HCT116 (cell line): ENCODE measurements around the gene PDE1C. TPM values are rescaled to one million over a fixed set of nuclear protein-coding genes. Genes with fewer than 3 reads are reported as not detected.

Experiments
- ATAC-seq: fragments of 200-7000 bp; cut with Tn5 transposase; 2 replicates; pipeline ENCODE4 v1.9.1; 2020; ENCODE audit warnings: mild to moderate bottlenecking, moderate library complexity
- BruUV-seq: library from RNA; stranded (reverse); fragments of 400-500 nt; replicated peaks from 2 replicates; lab custom pipeline; 2021; lab: Mats Ljungman, UMichigan
- CTCF ChIA-PET: fragments of 300-600 bp; sonication (Branson Sonifier 250); formaldehyde crosslinking; loops from one replicate; lab custom pipeline; 2021; ENCODE audit warnings: antibody characterized with exemption; lab: Charles Lee
- POLR2A ChIA-PET: fragments of 300-600, 350-600 bp; sonication (Branson Sonifier 250); formaldehyde crosslinking; loops from one replicate; lab custom pipeline; 2021; ENCODE audit warnings: antibody characterized with exemption; lab: Charles Lee
- RAD21 ChIA-PET, 2 experiments: fragments of 300-600 bp; sonication (Branson Sonifier 250); formaldehyde crosslinking; loops; one replicate each; lab custom pipeline; 2023; ENCODE audit warnings: low total read pairs in 2 of 2; ENCODE audit not compliant: uncharacterized antibody in 2 of 2, unreplicated experiment in 2 of 2, low non-redundant PET in 1 of 2; lab: Charles Lee
- DNase-seq: peaks from one replicate; pipeline ENCODE4 v3.0.0-alpha.2; 2010; ENCODE audit warnings: low read depth, low spot score
- H2AFZ ChIP-seq: fragments of 200-600 bp; shearing (Covaris generic), sonication (generic); 2 replicates; pipeline ENCODE4 v1.6.1; 2017; ENCODE audit warnings: low read depth, mixed run types, mixed read lengths, antibody characterized with exemption, low read length; ENCODE audit not compliant: poor library complexity, severe bottlenecking
- H3K27ac ChIP-seq: 2 replicates; pipeline ENCODE4 v1.5.1; 2012; ENCODE audit warnings: low read depth, low read length
- H3K27me3 ChIP-seq: fragments of 200-600 bp; sonication (generic); 2 replicates; pipeline ENCODE4 v1.6.1; 2016; ENCODE audit warnings: mixed run types, low read length, mixed read lengths; ENCODE audit not compliant: insufficient read depth
- H3K36me3 ChIP-seq, 2 experiments: fragments of 200-500 bp in 1 of 2; fragments of 200-600 bp in 1 of 2; sonication (Bioruptor generic) in 1 of 2; sonication (generic) in 1 of 2; 2 replicates each; pipeline versions ENCODE4 v1.5.1 to v1.6.1; 2014 to 2016; ENCODE audit warnings: low read length in 2 of 2, inconsistent platforms in 1 of 2, mixed read lengths in 1 of 2, mixed run types in 1 of 2; ENCODE audit not compliant: insufficient read depth in 2 of 2, control insufficient read depth in 1 of 2
- H3K4me1 ChIP-seq, 2 experiments: fragments of 200-600 bp in 1 of 2; sonication (generic) in 1 of 2; 2 replicates each; pipeline versions ENCODE4 v1.5.1 to v1.6.1; 2012 to 2017; ENCODE audit warnings: low read length in 2 of 2, inconsistent platforms in 1 of 2, mild to moderate bottlenecking in 1 of 2, mixed read lengths in 1 of 2, mixed run types in 1 of 2, moderate library complexity in 1 of 2; ENCODE audit not compliant: insufficient read depth in 2 of 2, control insufficient read depth in 1 of 2
- H3K4me2 ChIP-seq: fragments of 200-600 bp; sonication (generic); 2 replicates; pipeline ENCODE4 v1.6.1; 2017; ENCODE audit warnings: mixed run types, low read length, mixed read lengths
- H3K4me3 ChIP-seq, 2 experiments: fragments of 200-600 bp in 1 of 2; sonication (generic) in 1 of 2; replicated peaks in 1 of 2; 2 replicates each; pipeline ENCODE4 v1.5.1; 2011 to 2016; ENCODE audit warnings: low read length in 2 of 2, control low read depth in 1 of 2, low read depth in 1 of 2, mild to moderate bottlenecking in 1 of 2, mixed read lengths in 1 of 2, mixed run types in 1 of 2
- H3K79me2 ChIP-seq: fragments of 200-600 bp; sonication (generic); 2 replicates; pipeline ENCODE4 v1.6.1; 2017; ENCODE audit warnings: mild to moderate bottlenecking, mixed run types, low read length, moderate library complexity, mixed read lengths; ENCODE audit not compliant: insufficient read depth
- H3K9ac ChIP-seq: fragments of 200-600 bp; sonication (generic); 2 replicates; pipeline ENCODE4 v1.6.1; 2016; ENCODE audit warnings: low read length, mixed read lengths
- H3K9me2 ChIP-seq: fragments of 200-600 bp; sonication (generic), shearing (Covaris generic); 2 replicates; pipeline ENCODE4 v1.6.1; 2017; ENCODE audit warnings: mixed run types, mild to moderate bottlenecking, moderate library complexity; ENCODE audit not compliant: insufficient read depth
- H3K9me3 ChIP-seq, 2 experiments: fragments of 200-500 bp in 1 of 2; fragments of 200-600 bp in 1 of 2; sonication (Bioruptor generic) in 1 of 2; sonication (generic) in 1 of 2; 2 replicates each; pipeline ENCODE4 v1.6.1; 2014 to 2017; ENCODE audit warnings: low read length in 2 of 2, mixed read lengths in 2 of 2, inconsistent platforms in 1 of 2, low read depth in 1 of 2, mild to moderate bottlenecking in 1 of 2, mixed run types in 1 of 2, moderate library complexity in 1 of 2; ENCODE audit not compliant: control insufficient read depth in 1 of 2, insufficient read depth in 1 of 2
- H4K20me1 ChIP-seq: fragments of 200-600 bp; sonication (generic), shearing (Covaris generic); 2 replicates; pipeline ENCODE4 v1.6.1; 2017; ENCODE audit warnings: mixed run types, mild to moderate bottlenecking, moderate library complexity; ENCODE audit not compliant: insufficient read depth
- ATF3 ChIP-seq: IDR thresholded peaks from 2 replicates; pipeline ENCODE4 v1.6.1; 2012
- CBX3 ChIP-seq: IDR thresholded peaks from 2 replicates; pipeline ENCODE4 v1.6.1; 2012; ENCODE audit warnings: low read depth
- EGR1 ChIP-seq: IDR thresholded peaks from 2 replicates; pipeline ENCODE4 v1.6.1; 2012; ENCODE audit warnings: low read depth
- FOSL1 ChIP-seq: IDR thresholded peaks from 2 replicates; pipeline ENCODE4 v1.6.1; 2012; ENCODE audit warnings: low read depth
- JUND ChIP-seq: IDR thresholded peaks from 2 replicates; pipeline ENCODE4 v1.6.1; 2012
- RAD21 ChIP-seq: IDR thresholded peaks from 2 replicates; pipeline ENCODE4 v1.6.1; 2012; ENCODE audit warnings: low read depth, mild to moderate bottlenecking
- SIN3A ChIP-seq: IDR thresholded peaks from 2 replicates; pipeline ENCODE4 v1.6.1; 2012; ENCODE audit warnings: low read depth
- TCF7L2 ChIP-seq: IDR thresholded peaks from 2 replicates; pipeline ENCODE4 v1.7.0; 2011; ENCODE audit warnings: borderline replicate concordance, inconsistent platforms; ENCODE audit not compliant: insufficient read depth, insufficient read length; ENCODE audit errors: extremely low read depth
- YY1 ChIP-seq: IDR thresholded peaks from 2 replicates; pipeline ENCODE4 v1.6.1; 2011; ENCODE audit warnings: low read length, low read depth, moderate library complexity, mild to moderate bottlenecking; ENCODE audit not compliant: insufficient replicate concordance; ENCODE audit errors: extremely low read depth
- ZFX ChIP-seq: fragments of 450-650 bp; IDR thresholded peaks from 2 replicates; pipeline ENCODE4 v1.6.1; 2017
- intact Hi-C: fragments of 100-400 bp; cut with micrococcal nuclease; formaldehyde crosslinking; loops from 2 replicates; pipeline ENCODE4 v1.10.0; 2022
- total RNA-seq: library from RNA; stranded (reverse); gene quantifications from one replicate; pipeline ENCODE4 v1.2.1, GENCODE V29; 2021; ENCODE audit not compliant: unreplicated experiment

PDE1C gene
- total RNA-seq, 1 experiment from 2014 or later, result 0.17 TPM

- no peak for TF ChIP-seq RAD21
- no peak for TF ChIP-seq CBX3
- no peak for TF ChIP-seq JUND
- no peak overlapping the region for H3K4me3 ChIP-seq
- H3K9me3 ChIP-seq, result no peaks in the 10 kb centered on the region
- H3K9ac ChIP-seq, result no peak overlapping the region
- intact Hi-C loops, result no loop called here
- no TSS peak for BruUV-seq
- POLR2A ChIA-PET, result no interaction called here
- H4K20me1 ChIP-seq, result no peaks in the 10 kb centered on the region
- no peak overlapping the region for H2AFZ ChIP-seq
- RAD21 ChIA-PET, result no interaction called here
- H3K9me2 ChIP-seq, result no peaks in the 10 kb centered on the region
- CTCF ChIA-PET, result no interaction called here
- H3K79me2 ChIP-seq, result no peaks in the 10 kb centered on the region
- H3K4me1 ChIP-seq, result no peaks in the 10 kb centered on the region
- H3K4me2 ChIP-seq, result no peak overlapping the region
- H3K36me3 ChIP-seq, result no peaks in the 10 kb centered on the region
- ATAC-seq (no peak), DNase-seq (no peak)
- no peak overlapping the region for H3K27ac ChIP-seq
- H3K27me3 ChIP-seq, result 0 out of 2 replicates have a peak, but pooled peaks cover 5% of the 10 kb centered on the region
Observed at GRCh38 chr7:31903962-31904361, 166.2 kb downstream of the PDE1C start.

- POLR2A ChIA-PET, result no interaction called here
- no peaks in the 10 kb centered on the region for H3K4me1 ChIP-seq
- intact Hi-C loops, result no loop called here
Observed at GRCh38 chr7:31899356-31899927, 170.8 kb downstream of the PDE1C start.

More at GRCh38 chr7:31899356-31899927, 170.8 kb downstream of the PDE1C start:
- no peak overlapping the region for H3K4me2 ChIP-seq
- no TSS peak for BruUV-seq
- ChIA-PET RAD21 (no interaction called here), CTCF (no interaction called here)
- ATAC-seq (no peak), DNase-seq (no peak)
- H3K9me3 ChIP-seq, result no peaks in the 10 kb centered on the region
- no peaks in the 10 kb centered on the region for H4K20me1 ChIP-seq
- TF ChIP-seq JUND (no peak), TCF7L2 (no peak), ZFX (no peak), SIN3A (no peak), CBX3 (no peak), ATF3 (no peak), FOSL1 (no peak), EGR1 (no peak), YY1 (no peak)
- H3K79me2 ChIP-seq, result no peaks in the 10 kb centered on the region
- no peaks in the 10 kb centered on the region for H3K9me2 ChIP-seq
- H3K27me3 ChIP-seq, result no peaks in the 10 kb centered on the region
- no peak overlapping the region for H2AFZ ChIP-seq
- H3K9ac ChIP-seq, result no peak overlapping the region
- no peak overlapping the region for H3K4me3 ChIP-seq
- no peaks in the 10 kb centered on the region for H3K36me3 ChIP-seq
- no peak overlapping the region for H3K27ac ChIP-seq
